ENCODE measurements around the gene CFAP77.

Gene CFAP77

GRCh38 chr9:132596200-132596599 lies 186.2 kb downstream of the CFAP77 start:
- no peak for DNase-seq (ENCODE audit: low read depth in 2 of 2)

GRCh38 chr9:132597073-132597775 lies 187.2 kb downstream of the CFAP77 start:
- DNase-seq (ENCODE audit: low read depth in 2 of 2), result no peak

- DNase-seq (ENCODE audit: low read depth in 2 of 2), result no peak
Measured at GRCh38 chr9:132600326-132600984, 190.4 kb downstream of the CFAP77 start.

- no peak for DNase-seq (ENCODE audit: low read depth in 2 of 2)
Measured at GRCh38 chr9:132602207-132602606, 192.2 kb downstream of the CFAP77 start.

- no peak for DNase-seq (ENCODE audit: low read depth in 2 of 2)
Measured at GRCh38 chr9:132605387-132605786, 195.4 kb downstream of the CFAP77 start.

- no peak for DNase-seq (ENCODE audit: low read depth in 2 of 2)
Measured at GRCh38 chr9:132606066-132606465, 196.1 kb downstream of the CFAP77 start.

GRCh38 chr9:132609184-132609583 lies 199.2 kb downstream of the CFAP77 start:
- no peak for DNase-seq (ENCODE audit: low read depth in 2 of 2)

GRCh38 chr9:132609829-132610228 lies 199.8 kb downstream of the CFAP77 start:
- no peak for DNase-seq (ENCODE audit: low read depth in 2 of 2)

GRCh38 chr9:132610661-132611060 lies 200.7 kb downstream of the CFAP77 start:
- no peak for DNase-seq (ENCODE audit: low read depth in 2 of 2)

- no peak for DNase-seq (ENCODE audit: low read depth in 2 of 2)
Measured at GRCh38 chr9:132614324-132614723, 204.3 kb downstream of the CFAP77 start.

- no peak for DNase-seq (ENCODE audit: low read depth in 2 of 2)
Measured at GRCh38 chr9:132615774-132616173, 205.8 kb downstream of the CFAP77 start.

- DNase-seq (ENCODE audit: low read depth in 2 of 2), result no peak
Measured at GRCh38 chr9:132616725-132617124, 206.7 kb downstream of the CFAP77 start.

GRCh38 chr9:132622159-132622558 lies 212.1 kb downstream of the CFAP77 start:
- DNase-seq (ENCODE audit: low read depth in 2 of 2), result no peak
